GM12878 (cell line): Measurements from ENCODE around the gene GPC2. TPM values are rescaled to one million over a fixed set of nuclear protein-coding genes. Genes with fewer than 3 reads are reported as not detected.

Experiments
- EGR1 ChIP-seq, 2 experiments: IDR thresholded peaks; 1 replicate in 1 of 2; 2 replicates in 1 of 2; pipeline ENCODE4 v1.6.1; 2011 to 2012; ENCODE audit warnings: low read depth in 2 of 2, low read length in 2 of 2, borderline replicate concordance in 1 of 2, mild to moderate bottlenecking in 1 of 2, moderate library complexity in 1 of 2
- SREBF2 ChIP-seq: IDR thresholded peaks from 2 replicates; pipeline ENCODE4 v1.6.1; 2012; ENCODE audit warnings: mild to moderate bottlenecking, low read length
- microRNA-seq: library from miRNA; unstranded; fragments of <30 nt; microRNA quantifications from one replicate; pipeline ENCODE4, GENCODE V29; 2018
- polyA plus RNA-seq, 11 experiments: library from polyadenylated mRNA; depleted of rRNA in 4 of 11; unstranded in 6 of 11; stranded (reverse) in 5 of 11; fragments of >200 nt; fragmentation: Nextera tagmentation in 4 of 11; fragmentation: Illumina TruSeq in 1 of 11; extraction: Ambion mirVana in 4 of 11; extraction: Trizol in 1 of 11; gene quantifications; 1 replicate in 1 of 11; 2 replicates in 10 of 11; pipeline versions ENCODE4 v1.2.1 to v1.2.3, GENCODE V29; 2011 to 2016; ENCODE audit warnings: inconsistent platforms in 2 of 11, missing spikeins in 2 of 11, low read depth in 1 of 11
- total RNA-seq, 4 experiments: library from RNA; depleted of rRNA in 3 of 4; stranded (reverse); fragments of >200 nt in 3 of 4; fragmentation: Illumina TruSeq in 1 of 4; extraction: Trizol in 1 of 4; gene quantifications; 2 replicates each; pipeline versions ENCODE4 v1.2.1 to v1.2.3, GENCODE V29; 2013 to 2021
- TF ChIP-seq, protein P1 (sequence below), 3 experiments: IDR thresholded peaks in 2 of 3; conservative IDR thresholded peaks in 1 of 3; 2 replicates each; pipeline ENCODE4 v1.5.1; 2011; ENCODE audit warnings: low read depth in 3 of 3, low read length in 3 of 3, mild to moderate bottlenecking in 3 of 3, control low read depth in 2 of 3, moderate library complexity in 2 of 3, inconsistent platforms in 1 of 3, mixed read lengths in 1 of 3; ENCODE audit not compliant: control insufficient read depth in 2 of 3, insufficient read depth in 1 of 3; ENCODE audit errors: extremely low read depth in 1 of 3
- TF ChIP-seq, protein P2 (sequence below): fragments of 150-350 bp; IDR thresholded peaks from 2 replicates; pipeline ENCODE4 v1.6.1; 2016; ENCODE audit warnings: low read depth, low read length
- TF ChIP-seq, protein P3 (sequence below): fragments of 450-650 bp; IDR thresholded peaks from 2 replicates; pipeline ENCODE4 v1.6.1; 2018; ENCODE audit warnings: borderline replicate concordance, mild to moderate bottlenecking; ENCODE audit not compliant: partially characterized antibody

The GPC2 gene
- total and polyA plus RNA-seq, 10 of the 15 experiments (the other 5 are each of a cell fraction or from before 2014, with no cell fraction given): 0.19 to 6.3 (median 0.77) TPM

DNA sequence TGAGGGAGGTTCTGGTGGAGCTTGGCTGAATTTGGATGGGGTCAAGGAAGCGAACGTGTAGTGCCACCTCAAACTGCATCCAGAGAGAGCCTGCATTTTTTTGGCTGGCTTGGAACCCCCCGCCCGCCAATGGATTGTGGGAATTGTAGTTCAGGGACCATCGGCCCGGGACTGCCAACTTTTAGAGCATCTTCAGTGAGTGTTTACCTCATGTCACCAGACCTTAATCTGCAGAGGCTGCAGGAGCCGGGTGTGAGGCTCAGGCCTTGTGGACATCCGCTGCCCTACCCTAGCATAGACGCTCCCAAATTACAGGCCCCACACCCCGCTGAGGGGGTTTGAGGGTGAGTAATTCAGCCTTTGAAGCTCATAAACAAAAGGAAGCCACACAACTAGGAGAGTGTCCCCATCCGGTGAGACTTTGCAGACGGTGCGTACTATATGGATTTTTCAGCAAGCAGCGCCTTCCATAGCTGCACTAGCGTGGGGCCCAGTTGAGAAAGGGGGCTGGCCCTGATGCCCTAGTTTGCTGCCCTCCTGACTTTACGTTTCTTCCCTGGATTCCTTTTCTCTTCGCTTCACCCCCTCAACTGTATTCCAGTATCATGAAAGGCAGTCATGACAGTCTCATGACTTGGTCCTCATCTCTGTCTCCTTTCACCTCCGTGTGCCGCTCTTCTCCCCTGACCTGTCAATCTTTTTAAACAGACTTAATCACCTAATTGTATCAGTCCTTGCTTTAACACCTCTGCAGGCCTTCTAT lies 57.0 kb downstream of the GPC2 start (continued):
- TF ChIP-seq, protein P1, sequence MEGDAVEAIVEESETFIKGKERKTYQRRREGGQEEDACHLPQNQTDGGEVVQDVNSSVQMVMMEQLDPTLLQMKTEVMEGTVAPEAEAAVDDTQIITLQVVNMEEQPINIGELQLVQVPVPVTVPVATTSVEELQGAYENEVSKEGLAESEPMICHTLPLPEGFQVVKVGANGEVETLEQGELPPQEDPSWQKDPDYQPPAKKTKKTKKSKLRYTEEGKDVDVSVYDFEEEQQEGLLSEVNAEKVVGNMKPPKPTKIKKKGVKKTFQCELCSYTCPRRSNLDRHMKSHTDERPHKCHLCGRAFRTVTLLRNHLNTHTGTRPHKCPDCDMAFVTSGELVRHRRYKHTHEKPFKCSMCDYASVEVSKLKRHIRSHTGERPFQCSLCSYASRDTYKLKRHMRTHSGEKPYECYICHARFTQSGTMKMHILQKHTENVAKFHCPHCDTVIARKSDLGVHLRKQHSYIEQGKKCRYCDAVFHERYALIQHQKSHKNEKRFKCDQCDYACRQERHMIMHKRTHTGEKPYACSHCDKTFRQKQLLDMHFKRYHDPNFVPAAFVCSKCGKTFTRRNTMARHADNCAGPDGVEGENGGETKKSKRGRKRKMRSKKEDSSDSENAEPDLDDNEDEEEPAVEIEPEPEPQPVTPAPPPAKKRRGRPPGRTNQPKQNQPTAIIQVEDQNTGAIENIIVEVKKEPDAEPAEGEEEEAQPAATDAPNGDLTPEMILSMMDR (IDR thresholded peaks at IDR 0.05 in 2 of 3, conservative IDR thresholded peaks at IDR 0.05 in 1 of 3; ENCODE audit: control insufficient read depth in 2 of 3, extremely low read depth in 1 of 3, insufficient read depth in 1 of 3, low read depth in 3 of 3, low read length in 3 of 3): no peak
- TF ChIP-seq SREBF2 (no peak), EGR1 (IDR thresholded peaks at IDR 0.05; ENCODE audit: borderline replicate concordance in 1 of 2, low read depth in 2 of 2, low read length in 2 of 2) (no peak)
- TF ChIP-seq, protein P2, sequence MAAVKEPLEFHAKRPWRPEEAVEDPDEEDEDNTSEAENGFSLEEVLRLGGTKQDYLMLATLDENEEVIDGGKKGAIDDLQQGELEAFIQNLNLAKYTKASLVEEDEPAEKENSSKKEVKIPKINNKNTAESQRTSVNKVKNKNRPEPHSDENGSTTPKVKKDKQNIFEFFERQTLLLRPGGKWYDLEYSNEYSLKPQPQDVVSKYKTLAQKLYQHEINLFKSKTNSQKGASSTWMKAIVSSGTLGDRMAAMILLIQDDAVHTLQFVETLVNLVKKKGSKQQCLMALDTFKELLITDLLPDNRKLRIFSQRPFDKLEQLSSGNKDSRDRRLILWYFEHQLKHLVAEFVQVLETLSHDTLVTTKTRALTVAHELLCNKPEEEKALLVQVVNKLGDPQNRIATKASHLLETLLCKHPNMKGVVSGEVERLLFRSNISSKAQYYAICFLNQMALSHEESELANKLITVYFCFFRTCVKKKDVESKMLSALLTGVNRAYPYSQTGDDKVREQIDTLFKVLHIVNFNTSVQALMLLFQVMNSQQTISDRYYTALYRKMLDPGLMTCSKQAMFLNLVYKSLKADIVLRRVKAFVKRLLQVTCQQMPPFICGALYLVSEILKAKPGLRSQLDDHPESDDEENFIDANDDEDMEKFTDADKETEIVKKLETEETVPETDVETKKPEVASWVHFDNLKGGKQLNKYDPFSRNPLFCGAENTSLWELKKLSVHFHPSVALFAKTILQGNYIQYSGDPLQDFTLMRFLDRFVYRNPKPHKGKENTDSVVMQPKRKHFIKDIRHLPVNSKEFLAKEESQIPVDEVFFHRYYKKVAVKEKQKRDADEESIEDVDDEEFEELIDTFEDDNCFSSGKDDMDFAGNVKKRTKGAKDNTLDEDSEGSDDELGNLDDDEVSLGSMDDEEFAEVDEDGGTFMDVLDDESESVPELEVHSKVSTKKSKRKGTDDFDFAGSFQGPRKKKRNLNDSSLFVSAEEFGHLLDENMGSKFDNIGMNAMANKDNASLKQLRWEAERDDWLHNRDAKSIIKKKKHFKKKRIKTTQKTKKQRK: no peak
- TF ChIP-seq, protein P3, sequence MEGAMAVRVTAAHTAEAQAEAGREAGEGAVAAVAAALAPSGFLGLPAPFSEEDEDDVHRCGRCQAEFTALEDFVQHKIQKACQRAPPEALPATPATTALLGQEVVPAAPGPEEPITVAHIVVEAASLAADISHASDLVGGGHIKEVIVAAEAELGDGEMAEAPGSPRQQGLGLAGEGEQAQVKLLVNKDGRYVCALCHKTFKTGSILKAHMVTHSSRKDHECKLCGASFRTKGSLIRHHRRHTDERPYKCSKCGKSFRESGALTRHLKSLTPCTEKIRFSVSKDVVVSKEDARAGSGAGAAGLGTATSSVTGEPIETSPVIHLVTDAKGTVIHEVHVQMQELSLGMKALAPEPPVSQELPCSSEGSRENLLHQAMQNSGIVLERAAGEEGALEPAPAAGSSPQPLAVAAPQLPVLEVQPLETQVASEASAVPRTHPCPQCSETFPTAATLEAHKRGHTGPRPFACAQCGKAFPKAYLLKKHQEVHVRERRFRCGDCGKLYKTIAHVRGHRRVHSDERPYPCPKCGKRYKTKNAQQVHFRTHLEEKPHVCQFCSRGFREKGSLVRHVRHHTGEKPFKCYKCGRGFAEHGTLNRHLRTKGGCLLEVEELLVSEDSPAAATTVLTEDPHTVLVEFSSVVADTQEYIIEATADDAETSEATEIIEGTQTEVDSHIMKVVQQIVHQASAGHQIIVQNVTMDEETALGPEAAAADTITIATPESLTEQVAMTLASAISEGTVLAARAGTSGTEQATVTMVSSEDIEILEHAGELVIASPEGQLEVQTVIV: no peak

Small RNAs within 50 kb of the gene (microRNA-seq; reads per million reads assigned to microRNA genes)
- not detected for gene MIR4658

Other genes starting within 250 kb of the GPC2 start
Only the 7 nearest of the 19 such genes appear.
- 5.5 and 7.4 TPM in 2 replicates for gene CNPY4, start 57.7 kb downstream of the GPC2 start, total RNA-seq (2014; rRNA removed)
- 8.3 and 10.5 TPM in 2 replicates for gene CNPY4, start 57.7 kb downstream of the GPC2 start, total RNA-seq (2014; rRNA removed; fragmentation: Illumina TruSeq; extraction: Trizol)
- gene CNPY4, start 57.7 kb downstream of the GPC2 start, total RNA-seq (2021): 6.6 and 6.7 TPM in 2 replicates
- 6.6 and 9.2 TPM in 2 replicates for gene CNPY4, start 57.7 kb downstream of the GPC2 start, polyA plus RNA-seq (2011; rRNA removed)
- 9.1 and 10.5 TPM in 2 replicates for gene CNPY4, start 57.7 kb downstream of the GPC2 start, polyA plus RNA-seq (2014; fragmentation: Illumina TruSeq; extraction: Trizol)
- 1 to 10 TPM; 2.5 to 3.7 TPM for gene CNPY4, start 57.7 kb downstream of the GPC2 start, polyA plus RNA-seq (2014; fragmentation: Nextera tagmentation; extraction: Ambion mirVana)
- 8.3 and 9.0 TPM in 2 replicates for gene CNPY4, start 57.7 kb downstream of the GPC2 start, polyA plus RNA-seq (2014; rRNA removed)
- gene CNPY4, start 57.7 kb downstream of the GPC2 start, polyA plus RNA-seq (2016; fragmentation: Nextera tagmentation; extraction: Ambion mirVana): 1 to 10 TPM; 6.0 to 7.0 TPM
- gene MBLAC1, start 50.4 kb downstream of the GPC2 start, total RNA-seq (2014; rRNA removed): 2.7 and 3.2 TPM in 2 replicates
- gene MBLAC1, start 50.4 kb downstream of the GPC2 start, total RNA-seq (2014; rRNA removed; fragmentation: Illumina TruSeq; extraction: Trizol): 0.64 and 0.94 TPM in 2 replicates
- 1.8 and 2.7 TPM in 2 replicates for gene MBLAC1, start 50.4 kb downstream of the GPC2 start, total RNA-seq (2021)
- gene MBLAC1, start 50.4 kb downstream of the GPC2 start, polyA plus RNA-seq (2011; rRNA removed): 0.35 and 0.65 TPM in 2 replicates
- 0.24 and 0.38 TPM in 2 replicates for gene MBLAC1, start 50.4 kb downstream of the GPC2 start, polyA plus RNA-seq (2014; fragmentation: Illumina TruSeq; extraction: Trizol)
- gene MBLAC1, start 50.4 kb downstream of the GPC2 start, polyA plus RNA-seq (2014; fragmentation: Nextera tagmentation; extraction: Ambion mirVana): under 1 TPM in 1 of 2 experiments, not detected in 1; 0.24 TPM
- 2.3 and 3.1 TPM in 2 replicates for gene MBLAC1, start 50.4 kb downstream of the GPC2 start, polyA plus RNA-seq (2014; rRNA removed)
- gene MBLAC1, start 50.4 kb downstream of the GPC2 start, polyA plus RNA-seq (2016; fragmentation: Nextera tagmentation; extraction: Ambion mirVana): 1 to 10 TPM; 2.4 TPM
- gene LAMTOR4, start 28.5 kb downstream of the GPC2 start, total RNA-seq (2014; rRNA removed): 184 and 186 TPM in 2 replicates
- 106 and 111 TPM in 2 replicates for gene LAMTOR4, start 28.5 kb downstream of the GPC2 start, total RNA-seq (2014; rRNA removed; fragmentation: Illumina TruSeq; extraction: Trizol)
- 165 and 171 TPM in 2 replicates for gene LAMTOR4, start 28.5 kb downstream of the GPC2 start, total RNA-seq (2021)
- 104 and 204 TPM in 2 replicates for gene LAMTOR4, start 28.5 kb downstream of the GPC2 start, polyA plus RNA-seq (2011; rRNA removed)
- gene LAMTOR4, start 28.5 kb downstream of the GPC2 start, polyA plus RNA-seq (2014; fragmentation: Illumina TruSeq; extraction: Trizol): 24.1 and 73.4 TPM in 2 replicates
- 100 to 1,000 TPM; 188 to 262 TPM for gene LAMTOR4, start 28.5 kb downstream of the GPC2 start, polyA plus RNA-seq (2014; fragmentation: Nextera tagmentation; extraction: Ambion mirVana)
- 211 and 230 TPM in 2 replicates for gene LAMTOR4, start 28.5 kb downstream of the GPC2 start, polyA plus RNA-seq (2014; rRNA removed)
- gene LAMTOR4, start 28.5 kb downstream of the GPC2 start, polyA plus RNA-seq (2016; fragmentation: Nextera tagmentation; extraction: Ambion mirVana): 100 to 1,000 TPM; 279 to 297 TPM
- gene TRAPPC14, start 18.7 kb downstream of the GPC2 start, total RNA-seq (2014; rRNA removed): 17.3 and 18.2 TPM in 2 replicates
- 7.5 and 7.6 TPM in 2 replicates for gene TRAPPC14, start 18.7 kb downstream of the GPC2 start, total RNA-seq (2014; rRNA removed; fragmentation: Illumina TruSeq; extraction: Trizol)
- 22.3 and 24.7 TPM in 2 replicates for gene TRAPPC14, start 18.7 kb downstream of the GPC2 start, total RNA-seq (2021)
- 1.8 and 4.2 TPM in 2 replicates for gene TRAPPC14, start 18.7 kb downstream of the GPC2 start, polyA plus RNA-seq (2011; rRNA removed)
- gene TRAPPC14, start 18.7 kb downstream of the GPC2 start, polyA plus RNA-seq (2014; fragmentation: Illumina TruSeq; extraction: Trizol): 7.5 and 10.8 TPM in 2 replicates
- gene TRAPPC14, start 18.7 kb downstream of the GPC2 start, polyA plus RNA-seq (2014; fragmentation: Nextera tagmentation; extraction: Ambion mirVana): 1 to 10 TPM in 1 of 2 experiments, under 1 TPM in 1; 0.21 to 1.3 TPM
- gene TRAPPC14, start 18.7 kb downstream of the GPC2 start, polyA plus RNA-seq (2014; rRNA removed): 17.3 and 22.3 TPM in 2 replicates
- 1 to 10 TPM; 7.3 TPM for gene TRAPPC14, start 18.7 kb downstream of the GPC2 start, polyA plus RNA-seq (2016; fragmentation: Nextera tagmentation; extraction: Ambion mirVana)
- gene GAL3ST4, start 8.8 kb downstream of the GPC2 start, total RNA-seq (2014; rRNA removed): 0.98 and 1.1 TPM in 2 replicates
- gene GAL3ST4, start 8.8 kb downstream of the GPC2 start, total RNA-seq (2014; rRNA removed; fragmentation: Illumina TruSeq; extraction: Trizol): 0.83 and 1.1 TPM in 2 replicates
- gene GAL3ST4, start 8.8 kb downstream of the GPC2 start, total RNA-seq (2021): 1.3 and 2.0 TPM in 2 replicates
- gene GAL3ST4, start 8.8 kb downstream of the GPC2 start, polyA plus RNA-seq (2011; rRNA removed): 0.66 and 1.2 TPM in 2 replicates
- 1.6 and 2.3 TPM in 2 replicates for gene GAL3ST4, start 8.8 kb downstream of the GPC2 start, polyA plus RNA-seq (2014; fragmentation: Illumina TruSeq; extraction: Trizol)
- gene GAL3ST4, start 8.8 kb downstream of the GPC2 start, polyA plus RNA-seq (2014; fragmentation: Nextera tagmentation; extraction: Ambion mirVana): under 1 TPM; 0.29 to 0.55 TPM
- gene GAL3ST4, start 8.8 kb downstream of the GPC2 start, polyA plus RNA-seq (2014; rRNA removed): 2.8 TPM in 2 replicates
- gene GAL3ST4, start 8.8 kb downstream of the GPC2 start, polyA plus RNA-seq (2016; fragmentation: Nextera tagmentation; extraction: Ambion mirVana): 1 to 10 TPM; 4.9 to 6.1 TPM
- 101 and 122 TPM in 2 replicates for gene STAG3, start 537 bp upstream of the GPC2 start, total RNA-seq (2014; rRNA removed)
- 123 and 133 TPM in 2 replicates for gene STAG3, start 537 bp upstream of the GPC2 start, total RNA-seq (2014; rRNA removed; fragmentation: Illumina TruSeq; extraction: Trizol)
- gene STAG3, start 537 bp upstream of the GPC2 start, total RNA-seq (2021): 78.7 and 81.7 TPM in 2 replicates
- 73.0 and 90.4 TPM in 2 replicates for gene STAG3, start 537 bp upstream of the GPC2 start, polyA plus RNA-seq (2011; rRNA removed)
- 178 and 192 TPM in 2 replicates for gene STAG3, start 537 bp upstream of the GPC2 start, polyA plus RNA-seq (2014; fragmentation: Illumina TruSeq; extraction: Trizol)
- gene STAG3, start 537 bp upstream of the GPC2 start, polyA plus RNA-seq (2014; fragmentation: Nextera tagmentation; extraction: Ambion mirVana): 100 to 1,000 TPM; 281 to 306 TPM
- 112 and 153 TPM in 2 replicates for gene STAG3, start 537 bp upstream of the GPC2 start, polyA plus RNA-seq (2014; rRNA removed)
- 100 to 1,000 TPM; 112 to 116 TPM for gene STAG3, start 537 bp upstream of the GPC2 start, polyA plus RNA-seq (2016; fragmentation: Nextera tagmentation; extraction: Ambion mirVana)
- gene PVRIG, start 42.6 kb upstream of the GPC2 start, total RNA-seq (2014; rRNA removed): 25.6 and 29.8 TPM in 2 replicates
- gene PVRIG, start 42.6 kb upstream of the GPC2 start, total RNA-seq (2014; rRNA removed; fragmentation: Illumina TruSeq; extraction: Trizol): 5.2 and 7.7 TPM in 2 replicates
- 27.4 and 27.7 TPM in 2 replicates for gene PVRIG, start 42.6 kb upstream of the GPC2 start, total RNA-seq (2021)
- gene PVRIG, start 42.6 kb upstream of the GPC2 start, polyA plus RNA-seq (2011; rRNA removed): 3.1 and 8.4 TPM in 2 replicates
- 0.38 and 3.9 TPM in 2 replicates for gene PVRIG, start 42.6 kb upstream of the GPC2 start, polyA plus RNA-seq (2014; fragmentation: Illumina TruSeq; extraction: Trizol)
- gene PVRIG, start 42.6 kb upstream of the GPC2 start, polyA plus RNA-seq (2014; fragmentation: Nextera tagmentation; extraction: Ambion mirVana): 1 to 10 TPM; 1.3 to 3.6 TPM
- gene PVRIG, start 42.6 kb upstream of the GPC2 start, polyA plus RNA-seq (2014; rRNA removed): 39.4 and 41.4 TPM in 2 replicates
- gene PVRIG, start 42.6 kb upstream of the GPC2 start, polyA plus RNA-seq (2016; fragmentation: Nextera tagmentation; extraction: Ambion mirVana): 10 to 100 TPM; 43.9 to 44.0 TPM